Brain microvascular endothelial cell (primary cell): ENCODE data around the gene PPA2.

Source experiments
- DNase-seq: peaks from one replicate; pipeline ENCODE4 v3.0.0-alpha.2; 2020
- H3K27ac ChIP-seq: fragments of 250-450 bp; sonication (Bioruptor Pico); 2 replicates; pipeline ENCODE4 v1.5.1; 2020; ENCODE audit warnings: mild to moderate bottlenecking, moderate library complexity
- H3K27me3 ChIP-seq: fragments of 250-450 bp; sonication (Bioruptor Pico); replicated peaks from 2 replicates; pipeline ENCODE4 v1.5.1; 2020; ENCODE audit warnings: mild to moderate bottlenecking
- H3K36me3 ChIP-seq: fragments of 250-450 bp; sonication (Bioruptor Pico); replicated peaks from 2 replicates; pipeline ENCODE4 v1.5.1; 2020; ENCODE audit warnings: mild to moderate bottlenecking
- H3K4me3 ChIP-seq: 2 replicates; pipeline ENCODE4 v1.5.1; 2011; ENCODE audit warnings: low read depth, mild to moderate bottlenecking, control low read depth, low read length, moderate library complexity
- CTCF ChIP-seq: IDR thresholded peaks from 2 replicates; pipeline ENCODE4 v1.5.1; 2011; ENCODE audit warnings: low read depth, mild to moderate bottlenecking, moderate library complexity, low read length, control low read depth, inconsistent platforms; ENCODE audit errors: missing control alignments
- in situ Hi-C: cut with HindIII; loops from 2 replicates; pipeline ENCODE4 v1.10.0; 2017; ENCODE audit warnings: low sequenced_read_pairs, low pct_ligation_motif_present

PPA2 gene

GRCh38 chr4:105351861-105352260 lies 122.0 kb downstream of the PPA2 start:
- H3K27ac ChIP-seq: no peak overlapping the region
- no peaks in the 10 kb centered on the region for H3K36me3 ChIP-seq
- DNase-seq: no peak
- H3K27me3 ChIP-seq: no peaks in the 10 kb centered on the region
- no peak for TF ChIP-seq CTCF
- in situ Hi-C loops: no loop called here
- H3K4me3 ChIP-seq: no peak overlapping the region

- in situ Hi-C loops: no loop called here
- no peaks in the 10 kb centered on the region for H3K36me3 ChIP-seq
- H3K27me3 ChIP-seq: no peaks in the 10 kb centered on the region
- no peak for TF ChIP-seq CTCF
- no peak for DNase-seq
- no peak overlapping the region for H3K27ac ChIP-seq
- H3K4me3 ChIP-seq: no peak overlapping the region
Measured at GRCh38 chr4:105350859-105351490, 122.9 kb downstream of the PPA2 start.

- Histone ChIP-seq H3K4me3 (no peak overlapping the region), H3K27me3 (no peaks in the 10 kb centered on the region), H3K27ac (no peak overlapping the region), H3K36me3 (no peaks in the 10 kb centered on the region)
- no peak for TF ChIP-seq CTCF
- in situ Hi-C loops: no loop called here
- DNase-seq: no peak
Measured at GRCh38 chr4:105348719-105349118, 125.1 kb downstream of the PPA2 start.

GRCh38 chr4:105346869-105347268 lies 127.0 kb downstream of the PPA2 start:
- no peak overlapping the region for H3K4me3 ChIP-seq
- H3K27ac ChIP-seq: no peak overlapping the region
- DNase-seq: no peak
- in situ Hi-C loops: no loop called here
- no peak for TF ChIP-seq CTCF
- no peaks in the 10 kb centered on the region for H3K36me3 ChIP-seq
- H3K27me3 ChIP-seq: no peaks in the 10 kb centered on the region

GRCh38 chr4:105345838-105346237 lies 128.0 kb downstream of the PPA2 start:
- in situ Hi-C loops: no loop called here

More at GRCh38 chr4:105345838-105346237, 128.0 kb downstream of the PPA2 start:
- no peaks in the 10 kb centered on the region for H3K36me3 ChIP-seq
- H3K27ac ChIP-seq: no peak overlapping the region
- no peak for TF ChIP-seq CTCF
- H3K27me3 ChIP-seq: no peaks in the 10 kb centered on the region
- H3K4me3 ChIP-seq: no peak overlapping the region
- no peak for DNase-seq
